Measurements from ENCODE around the gene TOR3A. TPM values are rescaled to one million over a fixed set of nuclear protein-coding genes. Genes with fewer than 3 reads are reported as not detected.

The TOR3A gene
- total and polyA plus RNA-seq, 2 of the 13 experiments (the other 11 are each of a cell fraction or from before 2014, with no cell fraction given) = 14.7 to 28.4 TPM

- Histone ChIP-seq H3K27ac (ENCODE audit: extremely low read length, insufficient read depth, low read length) (no peak overlapping the region), H2AFZ (ENCODE audit: low read length) (no peak overlapping the region), H3K9ac (ENCODE audit: insufficient read depth, low read depth, low read length) (no peak overlapping the region), H3K4me3 (replicated peaks in 1 of 3; ENCODE audit: insufficient read depth in 1 of 3, low read depth in 2 of 3, low read length in 3 of 3) (no peak overlapping the region), H3K9me3 (ENCODE audit: low read length) (no peaks in the 10 kb centered on the region), H3K4me1 (ENCODE audit: insufficient read depth, low read length) (peaks cover 8% of the 10 kb centered on the region), H3K79me2 (ENCODE audit: insufficient read depth, low read length) (no peaks in the 10 kb centered on the region), H3K4me2 (ENCODE audit: low read depth, low read length) (no peak overlapping the region), H3K36me3 (replicated peaks in 1 of 2; ENCODE audit: control insufficient read depth in 1 of 2, insufficient read depth in 2 of 2, low read length in 2 of 2) (peaks cover 1 to 17% of the 10 kb centered on the region in 2 experiments; a peak in 2 of 5 replicates), H4K20me1 (ENCODE audit: insufficient read depth, low read length) (no peaks in the 10 kb centered on the region), H3K27me3 (ENCODE audit: control insufficient read depth in 1 of 2, insufficient read depth in 2 of 2, low read length in 2 of 2) (no peaks in the 10 kb centered on the region)
- 100% methylated on average over 2 of the region's 2 CpGs for WGBS (ENCODE audit: low lambda C conversion rate)
- ATAC-seq (no peak), DNase-seq (ENCODE audit: low spot score) (no peak), FAIRE-seq (no peak)
- in situ Hi-C loops (cut with HindIII; ENCODE audit: extremely low pct_ligation_motif_present, low pct_unique_long_range_greater_than_20kb) = no loop called here
- POLR2A ChIA-PET = no interaction called here
- CTCF ChIA-PET (ENCODE audit: low intra/inter-chr PET ratio, low total read pairs) = no interaction called here
- TF ChIP-seq SRF (IDR thresholded peaks at IDR 0.05; ENCODE audit: low read depth, low read length) (no peak), SMYD3 (CRISPR knock-in tag; IDR thresholded peaks at IDR 0.05) (no peak), CENPT (CRISPR knock-in tag; IDR thresholded peaks at IDR 0.05; ENCODE audit: low read depth) (no peak), ZNF280B (CRISPR knock-in tag; IDR thresholded peaks at IDR 0.05; ENCODE audit: borderline replicate concordance) (no peak), ZUFSP (CRISPR knock-in tag; IDR thresholded peaks at IDR 0.05; ENCODE audit: borderline replicate concordance) (no peak), SRY (CRISPR knock-in tag; IDR thresholded peaks at IDR 0.05) (no peak), ZNF614 (CRISPR knock-in tag; IDR thresholded peaks at IDR 0.05; ENCODE audit: borderline replicate concordance) (no peak), ZNF543 (CRISPR knock-in tag; IDR thresholded peaks at IDR 0.05) (no peak), KLF11 (CRISPR knock-in tag; IDR thresholded peaks at IDR 0.05) (no peak), ZNF354B (CRISPR knock-in tag; IDR thresholded peaks at IDR 0.05) (no peak)
- no TSS peak for BruUV-seq (replicated peaks)
- intact Hi-C loops (cut with micrococcal nuclease; ENCODE audit: unreplicated experiment) = no loop called here
Measured at GRCh38 chr1:179055937-179056336, 25.9 kb upstream of the TOR3A start.

Data from HepG2 (cell line).